Measurements from ENCODE around the gene TRA2B. TPM values are rescaled to one million over a fixed set of nuclear protein-coding genes. Genes with fewer than 3 reads are reported as not detected.

The TRA2B gene
- total RNA-seq, 2 experiments from 2014 or later: 289 to 291 TPM

DNA sequence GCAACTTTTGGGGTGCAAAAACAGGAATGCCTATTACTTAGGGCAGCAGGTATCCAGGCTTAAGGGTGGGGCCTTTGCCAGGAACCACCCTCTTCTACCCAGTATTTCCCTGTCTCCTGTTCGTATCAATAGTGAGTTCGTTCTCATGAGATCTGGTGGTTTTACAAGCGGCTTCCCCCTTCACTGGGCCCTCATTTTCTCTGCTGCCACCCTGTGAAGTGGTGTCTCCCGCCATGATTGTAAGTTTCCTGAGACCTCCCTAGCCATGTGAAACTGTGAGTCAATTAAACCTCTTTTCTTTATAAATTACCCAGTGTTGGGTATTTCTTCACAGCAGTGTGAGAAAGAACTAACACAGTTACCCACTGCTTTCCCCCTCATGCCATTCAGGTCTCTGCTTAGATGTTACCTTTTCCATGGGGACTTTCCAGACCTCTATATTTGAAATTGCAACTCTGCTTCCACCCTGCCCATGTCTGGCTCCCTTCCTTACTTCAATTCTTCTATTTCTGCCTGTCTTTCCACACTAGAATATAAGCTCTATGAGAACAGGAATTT lies 23.9 kb upstream of the TRA2B start:
- Mint-ChIP-seq H3K36me3 (no peaks in the 10 kb centered on the region), H3K9me3 (peaks cover 2% of the 10 kb centered on the region), H3K27ac (no peak overlapping the region), H3K27me3 (no peaks in the 10 kb centered on the region), H3K4me1 (peaks cover 3% of the 10 kb centered on the region), H3K4me3 (no peak overlapping the region)
- peak; percentile 36 for DNase-seq

DNA sequence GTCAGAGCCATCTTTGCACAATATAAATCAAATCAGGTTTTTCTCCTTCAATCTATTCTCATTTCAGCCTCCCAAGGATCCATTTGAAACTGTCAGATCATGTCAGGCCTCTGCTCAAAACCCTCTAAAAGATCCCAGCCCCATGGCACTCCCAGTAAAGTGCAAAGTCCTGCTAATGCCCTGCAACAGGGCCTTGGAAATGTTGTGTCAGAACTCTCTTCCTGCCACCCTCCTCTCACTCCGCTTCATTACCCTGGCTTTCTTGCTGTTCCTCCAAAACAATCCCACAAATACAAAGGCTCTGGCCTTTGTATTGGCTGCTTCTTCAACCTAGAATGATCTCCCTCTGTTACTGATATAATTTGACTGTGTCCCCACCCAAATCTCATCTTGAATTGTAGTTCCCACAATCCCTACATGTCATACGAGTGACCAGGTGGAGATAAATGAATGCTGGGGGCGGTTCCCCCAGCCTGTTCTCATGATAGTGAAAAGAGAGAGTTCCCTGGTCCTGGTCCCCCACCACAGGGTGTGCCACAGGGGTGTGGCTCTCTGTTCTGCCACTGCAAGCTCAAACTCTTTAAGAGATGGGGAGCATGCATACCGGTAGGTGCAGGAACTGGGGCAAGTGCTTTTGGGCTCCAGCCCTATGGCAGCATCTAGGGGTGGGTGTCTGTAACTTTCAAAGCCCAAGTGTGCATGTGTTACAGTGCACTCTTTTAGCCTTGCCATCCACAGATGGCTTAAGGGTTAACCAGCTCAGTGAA lies 22.9 kb upstream of the TRA2B start:
- no peaks in the 10 kb centered on the region for H3K27me3 Mint-ChIP-seq
- H3K4me3 Mint-ChIP-seq: no peak overlapping the region
- H3K36me3 Mint-ChIP-seq: no peaks in the 10 kb centered on the region
- H3K9me3 Mint-ChIP-seq: peaks cover 2% of the 10 kb centered on the region
- no peak for DNase-seq
- H3K27ac Mint-ChIP-seq: no peak overlapping the region
- peaks cover 5% of the 10 kb centered on the region for H3K4me1 Mint-ChIP-seq

DNA sequence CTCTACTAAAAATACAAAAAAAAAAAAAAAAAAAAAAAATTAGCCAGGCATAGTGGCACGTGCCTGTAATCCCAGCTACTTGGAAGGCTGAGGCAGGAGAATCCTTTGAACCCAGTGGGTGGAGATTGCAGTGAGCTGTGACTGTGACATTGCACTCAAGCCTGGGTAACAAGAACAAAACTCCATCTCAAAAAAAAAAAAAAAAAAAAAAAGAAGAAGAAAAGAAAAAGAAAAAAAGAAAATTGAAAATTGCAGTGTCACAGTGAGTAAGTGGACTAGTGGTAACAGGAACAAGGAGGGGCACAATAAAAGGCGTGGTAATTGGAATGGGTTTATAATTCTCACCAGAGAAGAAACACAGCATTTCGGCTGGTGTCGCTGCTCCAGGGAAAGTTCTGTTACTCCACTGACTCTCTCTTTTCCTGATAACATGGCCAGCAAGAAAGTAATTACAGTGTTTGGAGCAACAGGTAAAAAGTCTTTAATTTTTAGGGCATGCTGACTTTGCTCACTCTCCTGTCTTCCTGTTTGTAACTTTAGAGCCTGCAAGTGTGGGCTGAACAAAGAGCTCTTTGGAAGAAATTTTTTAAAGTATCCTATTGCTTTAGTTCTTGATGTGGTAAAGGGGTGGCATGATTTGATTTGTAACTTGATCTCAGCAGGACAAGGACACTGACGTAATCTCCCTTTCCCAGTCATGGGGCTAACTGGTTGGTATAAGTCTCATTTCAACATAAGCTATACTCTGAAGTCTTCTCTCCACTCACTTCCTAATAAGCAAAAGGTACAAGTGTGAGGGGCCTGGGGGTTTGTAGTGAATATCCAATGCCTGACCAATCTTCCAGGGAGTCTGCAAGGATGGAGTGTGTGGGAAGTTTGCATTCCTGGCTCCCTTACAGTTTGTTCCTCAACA lies 22.1 kb upstream of the TRA2B start:
- no peak overlapping the region for H3K27ac Mint-ChIP-seq
- H3K4me3 Mint-ChIP-seq: no peak overlapping the region
- peaks cover 5% of the 10 kb centered on the region for H3K4me1 Mint-ChIP-seq
- no peaks in the 10 kb centered on the region for H3K27me3 Mint-ChIP-seq
- no peak for DNase-seq
- H3K36me3 Mint-ChIP-seq: no peaks in the 10 kb centered on the region
- H3K9me3 Mint-ChIP-seq: peaks cover 2% of the 10 kb centered on the region

DNA sequence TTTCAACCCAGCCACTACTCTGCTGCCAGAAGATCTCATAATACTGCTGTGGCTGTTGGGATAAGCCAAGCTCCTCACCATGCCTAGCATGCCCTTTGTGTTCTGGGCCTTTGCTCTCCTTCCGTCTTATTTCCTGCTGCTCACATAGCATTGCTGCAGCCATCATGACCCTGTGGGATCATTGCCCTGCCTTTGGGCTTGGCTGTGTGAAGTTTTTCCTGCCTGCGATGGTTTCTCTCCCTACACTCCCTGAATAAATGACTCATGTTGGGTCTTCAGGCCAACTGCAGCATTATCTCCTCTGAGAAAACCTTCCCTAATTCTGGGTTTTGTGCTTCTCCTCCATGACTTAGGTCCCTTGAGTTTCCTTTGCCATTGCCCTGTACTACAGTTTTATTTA lies 20.8 kb upstream of the TRA2B start:
- Mint-ChIP-seq H3K27ac (peak overlapping the region; percentile 66), H3K27me3 (no peaks in the 10 kb centered on the region), H3K4me1 (peaks cover 5% of the 10 kb centered on the region), H3K36me3 (no peaks in the 10 kb centered on the region), H3K9me3 (peaks cover 2% of the 10 kb centered on the region), H3K4me3 (no peak overlapping the region)
- no peak for DNase-seq

- no peaks in the 10 kb centered on the region for H3K36me3 Mint-ChIP-seq
- H3K27ac Mint-ChIP-seq: no peak overlapping the region
- no peak overlapping the region for H3K4me3 Mint-ChIP-seq
- H3K27me3 Mint-ChIP-seq: no peaks in the 10 kb centered on the region
- H3K4me1 Mint-ChIP-seq: peaks cover 5% of the 10 kb centered on the region
- no peak for DNase-seq
- H3K9me3 Mint-ChIP-seq: peaks cover 2% of the 10 kb centered on the region
These were observed 18.4 kb upstream of the TRA2B start for GRCh38 chr3:185956244-185956643.

GRCh38 chr3:185954366-185954723 lies 16.5 kb upstream of the TRA2B start:
- no peaks in the 10 kb centered on the region for H3K36me3 Mint-ChIP-seq
- H3K9me3 Mint-ChIP-seq: peaks cover 2% of the 10 kb centered on the region
- peaks cover 5% of the 10 kb centered on the region for H3K4me1 Mint-ChIP-seq
- H3K27me3 Mint-ChIP-seq: no peaks in the 10 kb centered on the region
- no peak overlapping the region for H3K4me3 Mint-ChIP-seq
- H3K27ac Mint-ChIP-seq: no peak overlapping the region
- no peak for DNase-seq

- no peaks in the 10 kb centered on the region for H3K9me3 Mint-ChIP-seq
- H3K27me3 Mint-ChIP-seq: peaks cover 9% of the 10 kb centered on the region
These were observed 12.9 kb upstream of the TRA2B start for GRCh38 chr3:185950728-185951127.

DNA sequence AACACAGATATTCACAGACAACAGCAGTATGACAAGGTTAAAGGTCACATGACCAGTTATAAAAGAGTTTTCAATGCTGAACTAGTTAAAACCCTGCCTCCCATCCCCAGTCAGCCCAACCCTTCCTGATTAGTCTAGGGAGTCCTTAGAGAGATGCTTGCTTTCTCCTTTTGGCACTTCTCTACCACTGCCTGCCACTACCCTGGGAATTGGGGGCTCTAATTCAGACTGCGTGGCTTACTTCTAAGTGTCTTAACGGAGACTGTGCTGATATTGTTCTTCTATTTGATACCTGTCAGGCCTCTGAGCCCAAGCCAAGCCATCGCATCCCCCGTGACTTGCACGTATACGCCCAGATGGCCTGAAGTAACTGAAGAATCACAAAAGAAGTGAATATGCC lies 11.7 kb upstream of the TRA2B start:
- H3K9me3 Mint-ChIP-seq: no peaks in the 10 kb centered on the region
- no peak overlapping the region for H3K27ac Mint-ChIP-seq
- no peaks in the 10 kb centered on the region for H3K36me3 Mint-ChIP-seq
- H3K27me3 Mint-ChIP-seq: peaks cover 9% of the 10 kb centered on the region
- H3K4me3 Mint-ChIP-seq: no peak overlapping the region
- DNase-seq: no peak
- H3K4me1 Mint-ChIP-seq: no peaks in the 10 kb centered on the region

More at GRCh38 chr3:185950728-185951127, 12.9 kb upstream of the TRA2B start:
- no peaks in the 10 kb centered on the region for H3K36me3 Mint-ChIP-seq
- H3K4me3 Mint-ChIP-seq: no peak overlapping the region
- no peak for DNase-seq
- no peaks in the 10 kb centered on the region for H3K4me1 Mint-ChIP-seq
- no peak overlapping the region for H3K27ac Mint-ChIP-seq

DNA sequence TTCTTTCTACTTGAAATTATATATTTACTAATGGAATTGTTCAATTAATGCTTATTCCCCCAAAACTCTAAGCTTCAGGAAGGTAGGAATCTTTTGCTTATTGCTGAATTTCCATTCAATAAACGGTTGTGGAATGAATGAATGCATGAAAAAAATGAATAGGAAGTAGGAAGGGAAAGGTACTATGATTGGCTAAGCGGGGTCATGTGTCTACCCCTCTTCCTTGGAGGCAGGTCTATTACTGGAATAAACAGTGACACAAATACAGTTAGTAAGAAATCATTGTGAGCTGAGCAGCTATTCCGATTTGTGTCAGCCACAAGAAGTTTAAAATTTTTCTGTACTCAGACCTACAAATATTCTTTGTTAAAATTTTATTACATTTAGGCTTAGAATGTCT lies 10.5 kb upstream of the TRA2B start:
- no peaks in the 10 kb centered on the region for H3K36me3 Mint-ChIP-seq
- H3K4me3 Mint-ChIP-seq: no peak overlapping the region
- no peak overlapping the region for H3K27ac Mint-ChIP-seq
- peaks cover 9% of the 10 kb centered on the region for H3K27me3 Mint-ChIP-seq
- DNase-seq: no peak
- no peaks in the 10 kb centered on the region for H3K9me3 Mint-ChIP-seq
- H3K4me1 Mint-ChIP-seq: peaks cover 11% of the 10 kb centered on the region

- peaks cover 2% of the 10 kb centered on the region for H3K36me3 Mint-ChIP-seq
- peaks cover 9% of the 10 kb centered on the region for H3K27me3 Mint-ChIP-seq
- H3K27ac Mint-ChIP-seq: no peak overlapping the region
- no peaks in the 10 kb centered on the region for H3K9me3 Mint-ChIP-seq
- peaks cover 12% of the 10 kb centered on the region for H3K4me1 Mint-ChIP-seq
- H3K4me3 Mint-ChIP-seq: no peak overlapping the region
- no peak for DNase-seq
These were observed 5.9 kb upstream of the TRA2B start for GRCh38 chr3:185943760-185944106.

- Mint-ChIP-seq H3K27ac (no peak overlapping the region), H3K36me3 (peaks cover 5% of the 10 kb centered on the region), H3K4me1 (peaks cover 15% of the 10 kb centered on the region), H3K9me3 (peaks cover 3% of the 10 kb centered on the region), H3K27me3 (peaks cover 8% of the 10 kb centered on the region), H3K4me3 (no peak overlapping the region)
- peak; percentile 81 for DNase-seq
These were observed 5.3 kb upstream of the TRA2B start for GRCh38 chr3:185942907-185943759.

- H3K9me3 Mint-ChIP-seq: peaks cover 4% of the 10 kb centered on the region
- peaks cover 9% of the 10 kb centered on the region for H3K27me3 Mint-ChIP-seq
- H3K4me3 Mint-ChIP-seq: no peak overlapping the region
- H3K36me3 Mint-ChIP-seq: peaks cover 13% of the 10 kb centered on the region
- H3K27ac Mint-ChIP-seq: no peak overlapping the region
- peaks cover 16% of the 10 kb centered on the region for H3K4me1 Mint-ChIP-seq
- no peak for DNase-seq
These were observed 4.6 kb upstream of the TRA2B start for GRCh38 chr3:185942396-185942795.

DNA sequence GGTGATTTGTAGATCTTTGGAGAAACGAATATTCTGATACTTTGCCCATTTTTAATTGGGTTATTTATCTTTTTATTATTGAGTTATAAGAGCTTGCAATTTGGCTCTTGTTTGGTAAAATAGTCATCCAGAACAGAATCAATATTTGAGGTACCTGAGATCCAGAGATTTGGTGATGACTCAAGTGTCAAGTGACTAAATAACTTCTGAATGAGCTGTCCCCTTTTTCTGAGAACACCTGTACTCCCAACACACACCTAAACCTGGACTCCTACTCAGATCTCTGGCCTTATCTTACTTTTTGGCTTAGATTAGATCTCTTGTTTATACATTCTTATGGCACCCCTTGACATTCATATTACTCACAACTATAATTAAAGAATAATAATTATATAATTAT lies 3.1 kb upstream of the TRA2B start:
- H3K27me3 Mint-ChIP-seq: peaks cover 5% of the 10 kb centered on the region
- H3K9me3 Mint-ChIP-seq: peaks cover 4% of the 10 kb centered on the region
- H3K4me3 Mint-ChIP-seq: no peak overlapping the region
- no peak for DNase-seq
- no peak overlapping the region for H3K27ac Mint-ChIP-seq
- H3K4me1 Mint-ChIP-seq: peaks cover 16% of the 10 kb centered on the region
- H3K36me3 Mint-ChIP-seq: peaks cover 27% of the 10 kb centered on the region

DNA sequence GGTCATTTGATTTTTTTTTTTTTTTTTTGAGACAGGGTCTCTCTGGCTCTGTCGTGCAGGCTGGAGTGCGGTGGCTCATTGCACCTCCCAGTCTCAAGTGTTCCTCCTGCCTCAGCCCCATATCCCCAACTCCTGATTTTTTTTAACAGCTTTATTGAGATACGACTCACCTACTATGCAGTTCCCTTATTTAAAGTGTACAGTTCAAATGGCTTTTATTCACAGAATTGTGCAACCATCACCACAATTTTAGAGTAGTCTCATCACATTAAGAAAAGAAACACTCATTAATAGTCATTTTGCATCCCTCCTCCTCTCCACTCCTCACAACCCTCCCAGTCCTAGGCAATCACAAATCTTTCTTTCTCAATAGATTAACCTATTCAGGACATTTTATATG lies 1.9 kb upstream of the TRA2B start:
- DNase-seq: no peak
- Mint-ChIP-seq H3K27me3 (peaks cover 5% of the 10 kb centered on the region), H3K9me3 (peaks cover 4% of the 10 kb centered on the region), H3K27ac (peak overlapping the region; percentile 17), H3K4me1 (peaks cover 16% of the 10 kb centered on the region), H3K4me3 (no peak overlapping the region), H3K36me3 (peaks cover 39% of the 10 kb centered on the region)
